HEK293 (cell line): Measurements from ENCODE around the gene GFOD1.

Source experiments
- CTCF ChIA-PET: fragments of 350-600 bp; formaldehyde crosslinking; extraction: SDS; loops from one replicate; lab custom pipeline; 2021; ENCODE audit warnings: antibody characterized with exemption; lab: Yijun Ruan, JAX
- POLR2A ChIA-PET: fragments of 300-600 bp; formaldehyde crosslinking; extraction: SDS; loops from one replicate; lab custom pipeline; 2020; ENCODE audit warnings: antibody characterized with exemption, inconsistent platforms; lab: Yijun Ruan, JAX
- H3K27ac ChIP-seq: fragments of 200-500 bp; sonication (Bioruptor generic); 2 replicates; pipeline ENCODE4 v1.5.1; 2014; ENCODE audit warnings: low read depth, low read length, control low read depth, inconsistent platforms; ENCODE audit errors: extremely low read depth
- H3K36me3 ChIP-seq, 2 experiments: fragments of 200-500 bp in 1 of 2; sonication (Bioruptor generic) in 1 of 2; 1 replicate in 1 of 2; 2 replicates in 1 of 2; pipeline ENCODE4 v1.5.1; 2014 to 2017; ENCODE audit warnings: inconsistent platforms in 2 of 2, low read length in 2 of 2; ENCODE audit not compliant: control insufficient read depth in 2 of 2, insufficient read depth in 1 of 2
- H3K4me1 ChIP-seq: fragments of 200-500 bp; sonication (Bioruptor generic); 2 replicates; pipeline ENCODE4 v1.5.1; 2014; ENCODE audit warnings: mild to moderate bottlenecking, low read length, inconsistent platforms; ENCODE audit not compliant: control insufficient read depth, insufficient read depth
- H3K4me3 ChIP-seq: 2 replicates; pipeline ENCODE4 v1.5.1; 2011; ENCODE audit warnings: low read depth, mild to moderate bottlenecking, control low read depth, low read length, moderate library complexity
- H3K9me3 ChIP-seq: fragments of 200-500 bp; sonication (Bioruptor generic); 2 replicates; pipeline ENCODE4 v1.5.1; 2014; ENCODE audit warnings: low read depth, low read length, inconsistent platforms; ENCODE audit not compliant: control insufficient read depth, insufficient read depth
- HOXD13 ChIP-seq: sonication (generic); formaldehyde crosslinking; IDR thresholded peaks from 2 replicates; pipeline ENCODE4 v1.8.0; 2022; ENCODE audit warnings: missing genetic modification reagents, borderline replicate concordance
- KLF16 ChIP-seq: fragments of 450-650 bp; formaldehyde crosslinking; IDR thresholded peaks from 2 replicates; pipeline ENCODE4 v1.5.1; 2017; ENCODE audit warnings: missing biosample characterization, missing genetic modification characterization
- MZF1 ChIP-seq: fragments of 450-650 bp; formaldehyde crosslinking; IDR thresholded peaks from 2 replicates; pipeline ENCODE4 v1.5.1; 2017; ENCODE audit warnings: missing biosample characterization, missing genetic modification characterization, borderline replicate concordance
- PRDM1 ChIP-seq: fragments of 450-650 bp; formaldehyde crosslinking; IDR thresholded peaks from 2 replicates; pipeline ENCODE4; 2016; ENCODE audit warnings: missing biosample characterization, missing genetic modification characterization
- ZNF157 ChIP-seq: fragments of 450-650 bp; formaldehyde crosslinking; IDR thresholded peaks from 2 replicates; pipeline ENCODE4 v1.5.1; 2016; ENCODE audit warnings: missing biosample characterization, missing genetic modification characterization
- ZNF16 ChIP-seq: fragments of 450-650 bp; formaldehyde crosslinking; IDR thresholded peaks from 2 replicates; pipeline ENCODE4 v1.5.1; 2016; ENCODE audit warnings: low read depth, missing biosample characterization, missing genetic modification characterization
- ZNF416 ChIP-seq: fragments of 450-650 bp; formaldehyde crosslinking; IDR thresholded peaks from 2 replicates; pipeline ENCODE4 v1.5.1; 2016; ENCODE audit warnings: missing biosample characterization, missing genetic modification characterization
- ZNF560 ChIP-seq: fragments of 450-650 bp; formaldehyde crosslinking; IDR thresholded peaks from 2 replicates; pipeline ENCODE4 v1.5.1; 2017; ENCODE audit warnings: missing biosample characterization, missing genetic modification characterization, borderline replicate concordance
- ZNF571 ChIP-seq: fragments of 450-650 bp; formaldehyde crosslinking; IDR thresholded peaks from 2 replicates; pipeline ENCODE4 v1.5.0; 2017; ENCODE audit warnings: missing biosample characterization, missing genetic modification characterization
- ZNF791 ChIP-seq: fragments of 450-650 bp; formaldehyde crosslinking; IDR thresholded peaks from 2 replicates; pipeline ENCODE4 v1.5.1; 2016; ENCODE audit warnings: missing biosample characterization, missing genetic modification characterization
- ZSCAN16 ChIP-seq: fragments of 450-650 bp; formaldehyde crosslinking; IDR thresholded peaks from 2 replicates; pipeline ENCODE4 v1.5.1; 2016; ENCODE audit warnings: missing biosample characterization, missing genetic modification characterization
- ZSCAN30 ChIP-seq: fragments of 450-650 bp; IDR thresholded peaks from 2 replicates; pipeline ENCODE4 v1.5.1; 2018; ENCODE audit warnings: missing biosample characterization, mild to moderate bottlenecking, missing genetic modification characterization, moderate library complexity
- TF ChIP-seq, protein P1 (sequence below): fragments of 450-650 bp; formaldehyde crosslinking; IDR thresholded peaks from 2 replicates; pipeline ENCODE4 v1.5.1; 2017; ENCODE audit warnings: missing biosample characterization, missing genetic modification characterization
- TF ChIP-seq, protein P2 (sequence below): fragments of 450-650 bp; formaldehyde crosslinking; IDR thresholded peaks from 2 replicates; pipeline ENCODE4 v1.5.1; 2016; ENCODE audit warnings: missing biosample characterization, missing genetic modification characterization

Gene GFOD1

DNA sequence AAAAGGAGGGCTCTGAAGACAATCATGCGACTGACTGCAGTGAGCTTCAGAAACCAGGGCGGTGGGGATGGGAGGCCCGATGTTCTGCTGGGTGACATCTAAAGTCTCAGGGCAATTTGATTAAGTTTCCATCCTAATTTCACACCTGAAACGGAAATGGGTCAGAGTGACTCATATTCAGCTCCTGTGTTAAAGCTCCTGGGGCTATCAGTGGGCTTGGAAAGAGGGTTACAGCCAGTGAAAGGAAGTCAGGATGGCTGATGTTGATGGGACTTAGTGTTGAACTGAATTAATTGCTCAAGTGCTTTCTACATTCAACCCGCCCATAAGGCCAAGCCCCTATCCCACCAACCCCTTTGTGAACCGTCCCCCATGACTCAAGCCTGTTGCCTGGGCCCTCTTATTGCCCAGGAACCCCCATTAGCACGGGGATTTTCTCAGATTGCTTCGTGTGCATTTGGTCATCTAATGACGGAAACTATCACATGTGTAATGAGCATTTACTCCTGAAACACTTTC is 112.0 kb downstream of the GFOD1 start:
- H3K4me1 ChIP-seq: peaks cover 7% of the 10 kb centered on the region; the same call in 1 of the 2 replicates
- H3K4me3 ChIP-seq: no peak overlapping the region
- TF ChIP-seq ZNF157 (tag by site-specific recombination) (no peak), ZNF791 (no peak), ZSCAN30 (tag by site-specific recombination) (no peak), ZNF16 (tag by site-specific recombination) (no peak), HOXD13 (CRISPR knock-in tag) (no peak), ZNF416 (tag by site-specific recombination) (no peak), KLF16 (tag by site-specific recombination) (no peak), ZNF560 (tag by site-specific recombination) (no peak)
- TF ChIP-seq, protein P1, sequence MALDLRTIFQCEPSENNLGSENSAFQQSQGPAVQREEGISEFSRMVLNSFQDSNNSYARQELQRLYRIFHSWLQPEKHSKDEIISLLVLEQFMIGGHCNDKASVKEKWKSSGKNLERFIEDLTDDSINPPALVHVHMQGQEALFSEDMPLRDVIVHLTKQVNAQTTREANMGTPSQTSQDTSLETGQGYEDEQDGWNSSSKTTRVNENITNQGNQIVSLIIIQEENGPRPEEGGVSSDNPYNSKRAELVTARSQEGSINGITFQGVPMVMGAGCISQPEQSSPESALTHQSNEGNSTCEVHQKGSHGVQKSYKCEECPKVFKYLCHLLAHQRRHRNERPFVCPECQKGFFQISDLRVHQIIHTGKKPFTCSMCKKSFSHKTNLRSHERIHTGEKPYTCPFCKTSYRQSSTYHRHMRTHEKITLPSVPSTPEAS (tag by site-specific recombination): no peak
- TF ChIP-seq, protein P2, sequence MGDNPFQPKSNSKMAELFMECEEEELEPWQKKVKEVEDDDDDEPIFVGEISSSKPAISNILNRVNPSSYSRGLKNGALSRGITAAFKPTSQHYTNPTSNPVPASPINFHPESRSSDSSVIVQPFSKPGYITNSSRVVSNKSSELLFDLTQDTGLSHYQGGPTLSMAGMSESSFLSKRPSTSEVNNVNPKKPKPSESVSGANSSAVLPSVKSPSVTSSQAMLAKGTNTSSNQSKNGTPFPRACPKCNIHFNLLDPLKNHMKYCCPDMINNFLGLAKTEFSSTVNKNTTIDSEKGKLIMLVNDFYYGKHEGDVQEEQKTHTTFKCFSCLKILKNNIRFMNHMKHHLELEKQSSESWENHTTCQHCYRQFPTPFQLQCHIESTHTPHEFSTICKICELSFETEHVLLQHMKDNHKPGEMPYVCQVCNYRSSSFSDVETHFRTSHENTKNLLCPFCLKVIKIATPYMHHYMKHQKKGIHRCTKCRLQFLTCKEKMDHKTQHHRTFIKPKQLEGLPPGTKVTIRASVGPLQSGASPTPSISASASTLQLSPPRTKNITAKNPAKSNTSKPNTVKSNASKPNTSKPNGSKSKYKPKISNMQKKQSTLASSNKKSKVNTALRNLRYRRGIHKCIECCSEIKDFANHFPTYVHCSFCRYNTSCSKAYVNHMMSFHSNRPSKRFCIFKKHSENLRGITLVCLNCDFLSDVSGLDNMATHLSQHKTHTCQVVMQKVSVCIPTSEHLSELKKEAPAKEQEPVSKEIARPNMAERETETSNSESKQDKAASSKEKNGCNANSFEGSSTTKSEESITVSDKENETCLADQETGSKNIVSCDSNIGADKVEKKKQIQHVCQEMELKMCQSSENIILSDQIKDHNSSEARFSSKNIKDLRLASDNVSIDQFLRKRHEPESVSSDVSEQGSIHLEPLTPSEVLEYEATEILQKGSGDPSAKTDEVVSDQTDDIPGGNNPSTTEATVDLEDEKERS: no peak
- H3K36me3 ChIP-seq: no peaks in the 10 kb centered on the region
- H3K9me3 ChIP-seq: no peaks in the 10 kb centered on the region
- H3K27ac ChIP-seq: no peak overlapping the region
- ChIA-PET POLR2A (interaction anchor here (1.1 kb wide), 1 partner anchor 199 kb away, joined by 5 read pairs; the partner anchor contains the start of gene SIRT5), CTCF (no interaction called here)

DNA sequence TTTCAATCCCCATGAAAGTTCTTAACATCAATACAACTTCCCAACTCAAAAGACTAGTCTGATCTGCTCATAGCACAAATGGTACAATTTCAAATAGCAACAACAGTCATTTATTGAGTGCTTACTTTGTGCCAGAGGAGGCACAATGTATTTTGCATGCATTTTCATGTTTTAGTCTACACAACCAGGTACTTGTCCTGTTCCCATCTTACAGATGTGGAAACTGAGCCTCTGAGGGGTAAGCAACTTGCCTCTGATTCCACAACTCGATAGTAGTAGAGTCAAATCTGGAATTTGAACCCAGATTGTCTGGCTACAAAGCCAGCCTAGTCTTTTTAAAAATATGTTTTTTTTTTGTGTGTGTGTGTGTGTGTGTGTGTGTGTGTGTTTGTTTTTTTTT is 113.5 kb downstream of the GFOD1 start:
- peaks cover 6% of the 10 kb centered on the region; the same call in 1 of the 2 replicates for H3K4me1 ChIP-seq
- POLR2A ChIA-PET: no interaction called here
- H3K9me3 ChIP-seq: no peaks in the 10 kb centered on the region
- CTCF ChIA-PET: no interaction called here
- H3K27ac ChIP-seq: no peak overlapping the region
- no peaks in the 10 kb centered on the region for H3K36me3 ChIP-seq
- no peak overlapping the region for H3K4me3 ChIP-seq
- no peak for TF ChIP-seq ZSCAN16
- TF ChIP-seq MZF1 (tag by site-specific recombination): 0 out of 2 replicates have a peak, but pooled peaks have one; percentile 0
- TF ChIP-seq, all 188 proteins: peak for 1

DNA sequence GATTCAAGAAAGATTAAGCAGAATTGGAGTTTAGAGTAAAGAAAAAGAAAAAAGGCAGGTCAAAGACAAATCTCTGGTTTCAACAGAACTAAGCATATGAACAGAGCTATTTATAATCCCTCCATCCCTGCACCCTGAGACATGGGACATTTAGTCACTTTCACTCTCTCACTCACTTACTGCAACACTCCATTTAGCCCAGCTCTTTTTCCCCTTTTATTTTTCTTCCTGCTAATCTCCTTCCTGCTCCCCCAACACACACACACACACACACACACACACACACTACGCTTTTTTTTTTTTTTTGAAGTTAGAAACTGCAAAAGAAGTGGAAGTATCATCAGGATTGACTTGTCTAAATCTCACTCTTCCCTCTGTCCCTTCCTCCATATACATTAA is 113.9 kb downstream of the GFOD1 start:
- Histone ChIP-seq H3K27ac (no peak overlapping the region), H3K9me3 (no peaks in the 10 kb centered on the region), H3K36me3 (no peaks in the 10 kb centered on the region), H3K4me1 (peaks cover 2% of the 10 kb centered on the region; the same call in 1 of the 2 replicates), H3K4me3 (no peak overlapping the region)
- ChIA-PET POLR2A (no interaction called here), CTCF (no interaction called here)
- TF ChIP-seq ZNF571: no peak
- peak; percentile 71 for TF ChIP-seq PRDM1 (tag by site-specific recombination)
- TF ChIP-seq, protein P1 (tag by site-specific recombination): peak; percentile 64; the same call in 1 of the 2 replicates
